ENCODE data around the gene GYG2.
"Not testable (repeated sequence)": the region's sequence is repeated elsewhere in the genome, so short reads cannot be mapped to it uniquely, and the experiment has no call there.

The GYG2 gene

GRCh38 chrX:2910109-2910508, 81.4 kb downstream of the GYG2 start:
- DNase-seq, result no peak

DNA sequence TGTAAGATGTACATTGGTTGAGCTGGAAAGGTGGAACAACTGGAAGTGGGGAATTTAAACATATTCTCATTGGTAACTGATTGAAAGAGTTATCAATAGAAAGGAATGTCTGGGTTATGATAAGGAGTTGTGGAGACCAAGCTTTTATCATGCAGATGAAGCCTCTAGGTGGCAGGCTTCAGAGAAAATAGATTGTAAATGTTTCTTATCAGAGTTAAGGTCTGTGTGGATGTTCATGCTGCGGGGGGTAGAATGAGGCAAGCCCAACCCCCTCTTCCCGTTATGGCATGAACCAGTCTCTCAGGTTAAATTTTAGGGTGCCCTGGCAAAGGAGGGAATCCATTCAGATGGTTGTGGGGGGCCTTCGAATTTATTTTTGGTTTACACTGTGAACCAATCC, 84.4 kb downstream of the GYG2 start:
- DNase-seq, result no peak

- no peak for DNase-seq
These were observed 89.0 kb downstream of the GYG2 start for GRCh38 chrX:2917767-2918166.

- no peak for DNase-seq
These were observed 92.5 kb downstream of the GYG2 start for GRCh38 chrX:2921193-2921592.

DNA sequence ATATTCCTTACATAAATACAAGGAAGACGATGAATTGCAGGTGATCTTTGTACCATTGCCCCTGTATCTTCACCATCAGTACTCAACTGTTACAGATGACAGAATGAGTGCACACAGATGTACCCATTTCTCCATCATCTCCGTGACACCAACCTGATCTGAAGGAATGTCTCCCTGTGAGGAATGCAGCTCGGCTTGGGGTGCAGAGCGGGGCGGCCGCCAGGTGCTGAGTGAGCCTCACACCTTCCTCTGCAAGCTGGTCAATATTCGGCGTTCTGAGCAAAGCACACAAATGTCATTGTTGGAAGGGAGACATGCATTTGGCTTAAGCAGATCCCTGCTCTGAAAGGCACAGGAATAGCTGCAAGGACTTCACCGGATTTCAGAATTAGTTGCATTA, 93.0 kb downstream of the GYG2 start:
- DNase-seq, result no peak

DNA sequence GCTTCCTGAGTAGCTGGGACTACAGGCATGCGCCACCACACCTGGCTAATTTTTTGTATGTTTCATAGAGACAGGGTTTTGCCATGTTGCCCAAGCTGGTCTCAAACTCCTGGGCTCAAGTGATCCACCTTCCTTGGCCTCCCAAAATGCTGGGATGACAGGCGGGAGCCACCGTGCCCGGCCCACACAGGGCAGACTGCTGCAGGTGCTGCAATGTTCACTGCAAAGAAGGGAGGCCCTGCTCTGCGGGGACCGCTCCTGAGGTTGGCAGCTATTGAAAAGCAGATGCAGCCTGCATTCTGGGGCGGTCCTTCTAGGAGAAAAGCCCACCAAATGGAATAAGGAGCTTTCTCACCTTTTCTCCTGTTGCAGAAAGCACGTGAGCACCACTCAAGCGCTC, 95.4 kb downstream of the GYG2 start:
- DNase-seq, result no peak

GRCh38 chrX:2926255-2926654, 97.5 kb downstream of the GYG2 start:
- not testable (repeated sequence) for DNase-seq

- no peak for DNase-seq
These were observed 98.0 kb downstream of the GYG2 start for GRCh38 chrX:2926664-2927275.

GRCh38 chrX:2928191-2928582, 99.5 kb downstream of the GYG2 start:
- no peak for DNase-seq

GRCh38 chrX:2928583-2929434, 100.1 kb downstream of the GYG2 start, which contains the start of gene ARSD:
TSS of gene ARSD (minus strand) at chrX:2929339. CDS start at chrX:2929275, 64 bp downstream.
- DNase-seq, result peak; percentile 9 to 29

DNA sequence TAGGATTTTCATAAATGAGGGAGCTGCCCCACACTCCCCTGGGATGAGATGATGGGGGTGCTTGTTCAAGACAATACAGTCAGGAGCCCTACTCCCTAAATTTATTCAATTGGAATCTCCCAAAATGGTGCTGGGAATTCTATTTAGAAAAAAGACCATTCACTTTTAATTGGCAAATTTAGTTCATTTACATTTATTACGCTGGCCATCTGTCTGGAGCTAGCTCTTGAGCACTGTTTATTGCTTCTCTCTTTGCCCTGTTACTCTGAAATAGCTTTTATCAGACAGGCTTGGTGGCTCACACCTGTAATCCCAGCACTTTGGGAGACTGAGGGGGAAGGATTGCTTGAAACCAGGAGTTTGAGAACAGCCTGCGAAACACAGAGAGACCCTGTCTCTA, 102.4 kb downstream of the GYG2 start:
- DNase-seq, result no peak

DNA sequence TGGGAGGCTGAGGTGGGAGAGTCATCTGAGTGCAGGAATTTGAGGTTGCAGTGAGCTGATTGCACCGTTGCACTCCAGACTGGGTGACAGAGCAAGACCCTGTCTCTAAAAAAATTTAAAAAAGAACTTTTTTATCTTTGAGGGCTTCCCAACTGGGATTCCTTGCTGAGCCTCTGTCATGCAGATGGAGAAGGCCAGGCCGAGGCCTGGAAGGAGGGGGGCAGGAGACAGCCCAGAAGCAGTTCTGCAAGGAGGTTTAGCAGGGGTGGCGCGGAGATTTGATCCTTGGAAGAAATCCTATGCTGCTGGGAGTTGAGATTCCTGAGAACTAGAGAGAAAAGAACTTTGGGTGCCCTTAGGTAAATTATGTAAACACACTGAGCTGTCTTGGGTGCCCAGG, 102.9 kb downstream of the GYG2 start:
- DNase-seq, result no peak
